Keratinocyte (primary cell): Measurements from ENCODE around the gene CCDC146.

Source experiments
- EZH2 ChIP-seq: IDR thresholded peaks from one replicate; pipeline ENCODE4 v1.6.1; 2012; ENCODE audit warnings: inconsistent platforms, mild to moderate bottlenecking, low read length, moderate library complexity
- TF ChIP-seq, protein P1 (sequence below), 3 experiments: IDR thresholded peaks in 1 of 3; conservative IDR thresholded peaks in 1 of 3; optimal IDR thresholded peaks in 1 of 3; 2 replicates in 2 of 3; 3 replicates in 1 of 3; pipeline versions ENCODE3 to v1.5.1; 2011; ENCODE audit warnings: low read length in 3 of 3, mild to moderate bottlenecking in 3 of 3, moderate library complexity in 2 of 3, control low read depth in 1 of 3, inconsistent platforms in 1 of 3; ENCODE audit not compliant: insufficient read depth in 2 of 3; ENCODE audit errors: extremely low read depth in 1 of 3

DNA sequence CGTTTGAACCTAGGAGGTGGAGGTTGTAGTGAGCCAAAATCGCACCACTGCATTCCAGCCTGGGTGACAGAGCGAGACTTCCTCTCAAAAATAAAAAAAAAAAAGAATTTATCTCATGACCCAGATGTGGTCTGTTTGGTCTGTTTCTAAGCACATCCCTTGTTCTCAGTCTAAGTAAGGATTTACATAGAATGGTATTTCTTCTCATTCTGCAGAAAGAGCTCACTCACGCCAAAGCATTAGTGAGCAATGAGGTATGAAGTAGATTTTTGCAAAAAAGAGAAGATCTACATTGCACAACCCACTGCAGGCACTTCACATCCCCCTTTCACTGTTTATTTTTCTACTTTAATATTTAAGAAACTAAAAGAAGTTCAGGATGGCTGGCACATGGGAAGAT is 153.7 kb downstream of the CCDC146 start:
- TF ChIP-seq, protein P1, sequence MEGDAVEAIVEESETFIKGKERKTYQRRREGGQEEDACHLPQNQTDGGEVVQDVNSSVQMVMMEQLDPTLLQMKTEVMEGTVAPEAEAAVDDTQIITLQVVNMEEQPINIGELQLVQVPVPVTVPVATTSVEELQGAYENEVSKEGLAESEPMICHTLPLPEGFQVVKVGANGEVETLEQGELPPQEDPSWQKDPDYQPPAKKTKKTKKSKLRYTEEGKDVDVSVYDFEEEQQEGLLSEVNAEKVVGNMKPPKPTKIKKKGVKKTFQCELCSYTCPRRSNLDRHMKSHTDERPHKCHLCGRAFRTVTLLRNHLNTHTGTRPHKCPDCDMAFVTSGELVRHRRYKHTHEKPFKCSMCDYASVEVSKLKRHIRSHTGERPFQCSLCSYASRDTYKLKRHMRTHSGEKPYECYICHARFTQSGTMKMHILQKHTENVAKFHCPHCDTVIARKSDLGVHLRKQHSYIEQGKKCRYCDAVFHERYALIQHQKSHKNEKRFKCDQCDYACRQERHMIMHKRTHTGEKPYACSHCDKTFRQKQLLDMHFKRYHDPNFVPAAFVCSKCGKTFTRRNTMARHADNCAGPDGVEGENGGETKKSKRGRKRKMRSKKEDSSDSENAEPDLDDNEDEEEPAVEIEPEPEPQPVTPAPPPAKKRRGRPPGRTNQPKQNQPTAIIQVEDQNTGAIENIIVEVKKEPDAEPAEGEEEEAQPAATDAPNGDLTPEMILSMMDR (optimal IDR thresholded peaks at IDR 0.05 in 1 of 3, IDR thresholded peaks at IDR 0.05 in 1 of 3, conservative IDR thresholded peaks at IDR 0.05 in 1 of 3; ENCODE audit: extremely low read depth in 1 of 3, insufficient read depth in 2 of 3, low read length in 3 of 3), result no peak
- TF ChIP-seq EZH2, result no peak
